H9 (cell line): ENCODE results near the gene SLC34A1. TPM values are rescaled to one million over a fixed set of nuclear protein-coding genes. Genes with fewer than 3 reads are reported as not detected.

ENCODE experiments used
- DNase-seq: peaks from one replicate; pipeline ENCODE4 v3.0.0-alpha.2; 2017
- H2AFZ ChIP-seq: one replicate; pipeline ENCODE4 v1.6.1; 2013; ENCODE audit warnings: mild to moderate bottlenecking, low read length, control low read depth, moderate library complexity
- H2AK5ac ChIP-seq: 2 replicates; pipeline ENCODE4 v1.6.1; 2013; ENCODE audit warnings: low read length, control low read depth, mixed read lengths; ENCODE audit not compliant: insufficient read length
- H2BK120ac ChIP-seq: one replicate; pipeline ENCODE4 v1.6.1; 2013; ENCODE audit warnings: low read depth, mild to moderate bottlenecking, low read length, control low read depth, inconsistent platforms; ENCODE audit not compliant: poor library complexity, severe bottlenecking
- H2BK12ac ChIP-seq: 2 replicates; pipeline ENCODE4 v1.6.1; 2013; ENCODE audit warnings: low read length, control low read depth, mixed read lengths, low read depth; ENCODE audit not compliant: insufficient read length
- H2BK15ac ChIP-seq: 2 replicates; pipeline ENCODE4 v1.6.1; 2013; ENCODE audit warnings: low read depth, low read length, control low read depth
- H2BK20ac ChIP-seq: one replicate; pipeline ENCODE4 v1.6.1; 2013; ENCODE audit warnings: low read depth, mild to moderate bottlenecking, low read length, control low read depth, inconsistent platforms; ENCODE audit not compliant: poor library complexity, severe bottlenecking
- H2BK5ac ChIP-seq: 2 replicates; pipeline ENCODE4 v1.6.1; 2013; ENCODE audit warnings: low read length, control low read depth, mixed read lengths; ENCODE audit not compliant: insufficient read length
- H3K14ac ChIP-seq: 2 replicates; pipeline ENCODE4 v1.6.1; 2013; ENCODE audit warnings: low read length, control low read depth; ENCODE audit not compliant: insufficient read depth
- H3K18ac ChIP-seq: 2 replicates; pipeline ENCODE4 v1.6.1; 2013; ENCODE audit warnings: low read depth, mild to moderate bottlenecking, mixed read lengths, low read length, control low read depth; ENCODE audit not compliant: insufficient read length
- H3K23ac ChIP-seq: 2 replicates; pipeline ENCODE4 v1.6.1; 2013; ENCODE audit warnings: low read length, control low read depth, mixed read lengths, low read depth; ENCODE audit not compliant: insufficient read length
- H3K23me2 ChIP-seq: 2 replicates; pipeline ENCODE4 v1.6.1; 2013; ENCODE audit warnings: low read depth, mild to moderate bottlenecking, mixed read lengths, low read length, control low read depth; ENCODE audit not compliant: insufficient read length, poor library complexity, severe bottlenecking
- H3K27ac ChIP-seq: 2 replicates; pipeline ENCODE4 v1.5.1; 2013; ENCODE audit warnings: low read length, control low read depth, mixed read lengths, low read depth; ENCODE audit not compliant: insufficient read length
- H3K27me3 ChIP-seq: 2 replicates; pipeline ENCODE4 v1.6.1; 2013; ENCODE audit warnings: low read length, control low read depth, inconsistent platforms; ENCODE audit not compliant: insufficient read depth
- H3K4ac ChIP-seq: 2 replicates; pipeline ENCODE4 v1.6.1; 2013; ENCODE audit warnings: low read depth, mild to moderate bottlenecking, control low read depth, inconsistent platforms, low read length, moderate library complexity
- H3K4me1 ChIP-seq: 2 replicates; pipeline ENCODE4 v1.6.1; 2013; ENCODE audit warnings: low read length, control low read depth, inconsistent platforms; ENCODE audit not compliant: insufficient read depth
- H3K4me2 ChIP-seq: 2 replicates; pipeline ENCODE4 v1.6.1; 2013; ENCODE audit warnings: low read length, control low read depth, mixed read lengths; ENCODE audit not compliant: insufficient read length, insufficient read depth
- H3K56ac ChIP-seq: 2 replicates; pipeline ENCODE4 v1.6.1; 2013; ENCODE audit warnings: low read depth, mild to moderate bottlenecking, mixed read lengths, low read length, control low read depth; ENCODE audit not compliant: insufficient read length
- H3K79me1 ChIP-seq: 2 replicates; pipeline ENCODE4 v1.6.1; 2013; ENCODE audit warnings: low read depth, mild to moderate bottlenecking, moderate library complexity, low read length, control low read depth, inconsistent platforms; ENCODE audit not compliant: insufficient read depth, poor library complexity, severe bottlenecking
- H3K79me2 ChIP-seq: 2 replicates; pipeline ENCODE4 v1.6.1; 2013; ENCODE audit warnings: low read length, control low read depth, inconsistent platforms; ENCODE audit not compliant: insufficient read depth
- H3K9ac ChIP-seq: 2 replicates; pipeline ENCODE4 v1.6.1; 2013; ENCODE audit warnings: low read length, control low read depth, mixed read lengths; ENCODE audit not compliant: insufficient read length; ENCODE audit errors: extremely low read depth
- H3K9me3 ChIP-seq: one replicate; pipeline ENCODE4 v1.6.1; 2013; ENCODE audit warnings: low read depth, low read length, inconsistent platforms; ENCODE audit not compliant: control insufficient read depth
- H3T11ph ChIP-seq: one replicate; pipeline ENCODE4 v1.6.1; 2013; ENCODE audit warnings: mild to moderate bottlenecking, low read length, control low read depth, inconsistent platforms
- H4K20me1 ChIP-seq: one replicate; pipeline ENCODE4 v1.6.1; 2013; ENCODE audit not compliant: control insufficient read depth, insufficient read length, insufficient read depth
- H4K5ac ChIP-seq: 2 replicates; pipeline ENCODE4 v1.6.1; 2013; ENCODE audit warnings: low read depth, mild to moderate bottlenecking, mixed read lengths, low read length, control low read depth; ENCODE audit not compliant: insufficient read length
- H4K8ac ChIP-seq: replicated peaks from 2 replicates; pipeline ENCODE4 v1.6.1; 2013; ENCODE audit warnings: low read length, control low read depth, mixed read lengths, low read depth; ENCODE audit not compliant: insufficient read length
- H4K91ac ChIP-seq: 2 replicates; pipeline ENCODE4 v1.6.1; 2013; ENCODE audit warnings: low read depth, mild to moderate bottlenecking, moderate library complexity, mixed read lengths, low read length, control low read depth; ENCODE audit not compliant: insufficient read length
- H3K27ac Mint-ChIP-seq, 3 experiments: 2 replicates in 2 of 3; 3 replicates in 1 of 3; pipeline ENCODE4 v1.8.0; 2020 to 2021; ENCODE audit warnings: mixed read lengths in 3 of 3, mild to moderate bottlenecking in 1 of 3, moderate library complexity in 1 of 3
- H3K27me3 Mint-ChIP-seq: 2 replicates; pipeline ENCODE4 v1.8.0; 2021; ENCODE audit warnings: low read depth, mild to moderate bottlenecking, moderate library complexity, mixed read lengths
- H3K36me3 Mint-ChIP-seq, 3 experiments: 2 replicates in 2 of 3; 3 replicates in 1 of 3; pipeline ENCODE4 v1.8.0; 2020 to 2021; ENCODE audit warnings: low read depth in 3 of 3, mixed read lengths in 3 of 3; ENCODE audit not compliant: insufficient read depth in 1 of 3
- H3K4me1 Mint-ChIP-seq, 2 experiments: 2 replicates each; pipeline ENCODE4 v1.8.0; 2020; ENCODE audit warnings: mixed read lengths in 2 of 2
- H3K4me3 Mint-ChIP-seq, 2 experiments: 2 replicates in 1 of 2; 3 replicates in 1 of 2; pipeline ENCODE4 v1.8.0; 2020 to 2021; ENCODE audit warnings: mild to moderate bottlenecking in 2 of 2, mixed read lengths in 2 of 2, moderate library complexity in 1 of 2
- H3K9me3 Mint-ChIP-seq, 2 experiments: 2 replicates in 1 of 2; 3 replicates in 1 of 2; pipeline ENCODE4 v1.8.0; 2020; ENCODE audit warnings: mild to moderate bottlenecking in 2 of 2, mixed read lengths in 2 of 2, moderate library complexity in 1 of 2
- CTCF ChIP-seq: fragments of 200-600 bp; sonication (generic); conservative IDR thresholded peaks from 3 replicates; pipeline ENCODE4 v1.8.0; 2021; ENCODE audit warnings: antibody characterized with exemption, mild to moderate bottlenecking
- WGBS: extraction: QIAGEN DNeasy Blood & Tissue Kit; methylation state at CpG from one replicate; pipeline ENCODE4 v1.1.7; 2013; ENCODE audit warnings: missing lambda C conversion rate, low lambda C conversion rate, mixed read lengths; ENCODE audit not compliant: insufficient read length; ENCODE audit errors: extremely low coverage; 5-methylcytosine and 5-hydroxymethylcytosine counted together
- total RNA-seq: library from RNA; stranded (reverse); gene quantifications from 2 replicates; pipeline ENCODE4 v1.2.1, GENCODE V29; 2021

The SLC34A1 gene
- total RNA-seq, 1 experiment from 2014 or later: not detected

GRCh38 chr5:177427211-177427822 is 43.1 kb downstream of the SLC34A1 start:
- Histone ChIP-seq H2BK20ac (no peak overlapping the region), H4K8ac (no peak overlapping the region), H3K27ac (no peak overlapping the region), H3K79me1 (no peaks in the 10 kb centered on the region), H3K9ac (peak overlapping the region; percentile 71), H4K20me1 (no peaks in the 10 kb centered on the region), H3K4me2 (peak overlapping the region; percentile 70), H3K14ac (peak overlapping the region; percentile 93), H3K23ac (no peak overlapping the region), H2AFZ (no peak overlapping the region), H4K91ac (no peak overlapping the region), H2BK12ac (no peak overlapping the region), H3K18ac (no peak overlapping the region), H3T11ph (no peak overlapping the region), H2BK15ac (no peak overlapping the region), H2BK5ac (no peak overlapping the region), H2AK5ac (no peak overlapping the region), H2BK120ac (no peak overlapping the region), H3K79me2 (no peaks in the 10 kb centered on the region; the same call in 1 of the 2 replicates), H4K5ac (no peak overlapping the region), H3K9me3 (no peaks in the 10 kb centered on the region), H3K23me2 (peaks cover 4% of the 10 kb centered on the region), H3K4ac (no peak overlapping the region), H3K4me1 (no peaks in the 10 kb centered on the region; the same call in 1 of the 2 replicates), H3K27me3 (no peaks in the 10 kb centered on the region), H3K56ac (no peak overlapping the region)
- no CpG with 5 or more reads among the region's 11 CpGs for WGBS
- H3K4me3 Mint-ChIP-seq: peak overlapping the region; percentile 77 to 85
- TF ChIP-seq CTCF: no peak
- peaks cover 5% of the 10 kb centered on the region; the same call in 1 of the 2 replicates for H3K27me3 Mint-ChIP-seq
- H3K9me3 Mint-ChIP-seq: no peaks in the 10 kb centered on the region
- peak overlapping the region in 1 of 3 experiments; percentile 57; a peak in 2 of 7 replicates for H3K27ac Mint-ChIP-seq
- peaks cover 2 to 20% (median 18%) of the 10 kb centered on the region in 3 experiments; a peak in 6 of 7 replicates for H3K36me3 Mint-ChIP-seq
- DNase-seq: no peak
- H3K4me1 Mint-ChIP-seq: peaks cover 18 to 29% of the 10 kb centered on the region in 2 experiments
